Kidney epithelial cell (primary cell): Measurements from ENCODE around the gene NLRP3. TPM values are rescaled to one million over a fixed set of nuclear protein-coding genes. Genes with fewer than 3 reads are reported as not detected.

Experiments used
- DNase-seq: peaks from one replicate; pipeline ENCODE4 v3.0.0-alpha.2; 2010; ENCODE audit warnings: low read depth
- H3K27me3 ChIP-seq: 2 replicates; pipeline ENCODE4 v1.6.0; 2011; ENCODE audit warnings: low read length; ENCODE audit not compliant: control insufficient read depth, insufficient read depth
- H3K36me3 ChIP-seq: 2 replicates; pipeline ENCODE4 v1.5.1; 2011; ENCODE audit warnings: low read length; ENCODE audit not compliant: control insufficient read depth, insufficient read depth
- H3K4me3 ChIP-seq: 2 replicates; pipeline ENCODE4 v1.5.1; 2011; ENCODE audit warnings: low read depth, mild to moderate bottlenecking, control low read depth, low read length
- CTCF ChIP-seq: IDR thresholded peaks from 2 replicates; pipeline ENCODE4 v1.5.1; 2011; ENCODE audit warnings: mild to moderate bottlenecking, moderate library complexity, low read length, control low read depth, inconsistent platforms; ENCODE audit not compliant: insufficient read depth, poor library complexity, severe bottlenecking
- total RNA-seq: library from RNA; depleted of rRNA; stranded (reverse); fragments of >200 nt; gene quantifications from 2 replicates; pipeline ENCODE4 v1.2.3, GENCODE V29; 2015

The NLRP3 gene
- total RNA-seq, 1 donor from 2014 or later: 1.5 TPM

DNA sequence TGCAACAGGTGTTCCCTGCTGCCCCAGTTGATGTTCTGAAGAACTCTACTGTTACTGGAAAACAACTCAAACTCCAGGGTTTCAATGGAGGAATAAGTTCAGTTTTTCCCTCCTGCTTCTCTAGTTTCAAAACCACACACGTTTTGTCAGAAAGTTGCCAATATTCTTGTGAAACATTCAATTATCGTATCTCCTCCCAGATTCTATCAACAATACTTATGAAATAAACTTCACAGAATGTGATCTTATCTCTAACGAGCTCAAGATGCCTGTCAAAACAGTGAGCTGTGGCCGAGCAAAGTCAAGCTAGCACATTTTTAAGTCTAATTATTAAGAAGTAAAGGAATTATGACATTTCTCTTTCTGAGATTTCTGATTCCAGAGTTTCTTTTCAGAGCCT lies 37.3 kb downstream of the NLRP3 start:
- no peak for DNase-seq
- Histone ChIP-seq H3K27me3 (no peaks in the 10 kb centered on the region), H3K36me3 (no peaks in the 10 kb centered on the region), H3K4me3 (no peak overlapping the region)
- TF ChIP-seq CTCF: no peak

DNA sequence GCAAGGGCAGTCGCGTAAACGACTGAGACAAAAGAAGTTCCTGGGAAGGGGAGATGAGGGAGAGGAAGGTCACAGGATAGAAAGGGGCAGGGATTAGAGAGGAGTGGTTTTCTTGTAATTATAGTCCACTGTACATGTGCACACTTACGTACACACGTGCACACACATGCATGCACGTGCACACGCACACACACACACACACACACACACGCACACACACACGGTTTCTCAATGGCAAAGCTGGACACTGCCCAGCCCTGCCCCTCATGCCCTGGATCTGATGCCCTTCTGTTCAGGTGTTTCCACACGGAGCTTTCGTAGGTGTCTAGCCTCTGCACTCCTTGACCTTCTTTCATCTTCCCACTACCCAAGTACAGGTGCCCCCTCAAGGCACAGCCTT lies 38.0 kb downstream of the NLRP3 start:
- H3K27me3 ChIP-seq: no peaks in the 10 kb centered on the region
- no peak for DNase-seq
- H3K4me3 ChIP-seq: no peak overlapping the region
- H3K36me3 ChIP-seq: no peaks in the 10 kb centered on the region
- TF ChIP-seq CTCF: no peak

GRCh38 chr1:247456021-247456420 lies 40.0 kb downstream of the NLRP3 start:
- Histone ChIP-seq H3K4me3 (no peak overlapping the region), H3K27me3 (no peaks in the 10 kb centered on the region), H3K36me3 (no peaks in the 10 kb centered on the region)
- no peak for TF ChIP-seq CTCF
- no peak for DNase-seq

GRCh38 chr1:247456914-247457639 lies 41.1 kb downstream of the NLRP3 start:
- Histone ChIP-seq H3K4me3 (no peak overlapping the region), H3K27me3 (no peaks in the 10 kb centered on the region), H3K36me3 (no peaks in the 10 kb centered on the region)
- TF ChIP-seq CTCF: no peak
- DNase-seq: no peak

GRCh38 chr1:247459507-247459906 lies 43.5 kb downstream of the NLRP3 start:
- DNase-seq: no peak
- no peak for TF ChIP-seq CTCF
- Histone ChIP-seq H3K4me3 (no peak overlapping the region), H3K27me3 (no peaks in the 10 kb centered on the region), H3K36me3 (no peaks in the 10 kb centered on the region)

DNA sequence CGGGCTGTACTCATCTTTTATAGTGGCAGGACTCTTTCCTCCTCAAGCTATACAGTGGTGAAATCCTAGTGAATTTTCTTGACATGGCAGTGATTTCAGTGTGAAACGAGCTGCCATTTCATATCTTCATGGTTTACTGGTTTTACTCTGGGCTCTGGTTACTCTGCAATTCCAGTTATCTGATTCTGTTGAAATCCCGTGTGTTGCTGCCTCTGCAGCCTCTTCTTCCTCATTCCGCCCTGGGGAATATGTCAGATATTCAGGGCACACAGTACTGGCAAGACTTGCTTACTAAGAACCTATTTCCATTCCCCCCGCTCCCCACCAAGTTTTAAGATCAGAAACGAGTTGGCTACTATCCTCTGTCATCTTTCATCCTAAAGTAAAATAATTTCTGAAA lies 49.8 kb downstream of the NLRP3 start:
- Histone ChIP-seq H3K36me3 (no peaks in the 10 kb centered on the region), H3K27me3 (no peaks in the 10 kb centered on the region), H3K4me3 (no peak overlapping the region)
- DNase-seq: no peak
- no peak for TF ChIP-seq CTCF
